Mesothelial cell of epicardium (in vitro differentiated cells): ENCODE data around the gene P3H2. TPM values are rescaled to one million over a fixed set of nuclear protein-coding genes. Genes with fewer than 3 reads are reported as not detected.

ENCODE experiments used
- DNase-seq, 2 experiments: peaks; one replicate each; pipeline ENCODE4 v3.0.0; 2021; ENCODE audit warnings: low spot score in 2 of 2; ENCODE audit not compliant: unreplicated experiment in 2 of 2
- H3K27ac Mint-ChIP-seq: 2 replicates; pipeline ENCODE4 v1.8.0; 2021; ENCODE audit warnings: mixed read lengths
- H3K27me3 Mint-ChIP-seq: 2 replicates; pipeline ENCODE4 v1.8.0; 2021; ENCODE audit warnings: low read depth, mixed read lengths
- H3K36me3 Mint-ChIP-seq: 2 replicates; pipeline ENCODE4 v1.8.0; 2021; ENCODE audit warnings: mixed read lengths
- H3K4me1 Mint-ChIP-seq: 2 replicates; pipeline ENCODE4 v1.8.0; 2021; ENCODE audit warnings: mixed read lengths
- H3K4me3 Mint-ChIP-seq: 2 replicates; pipeline ENCODE4 v1.8.0; 2021; ENCODE audit warnings: mild to moderate bottlenecking, moderate library complexity, mixed read lengths
- H3K9me3 Mint-ChIP-seq: 2 replicates; pipeline ENCODE4 v1.8.0; 2021; ENCODE audit warnings: mixed read lengths
- CTCF ChIP-seq: fragments of 200-600 bp; sonication (generic); IDR thresholded peaks from one replicate; pipeline ENCODE4 v1.5.0; 2021; ENCODE audit warnings: antibody characterized with exemption; ENCODE audit not compliant: unreplicated experiment
- total RNA-seq: library from RNA; stranded (reverse); gene quantifications from 3 replicates; pipeline ENCODE4 v1.2.1, GENCODE V29; 2021

P3H2 gene
- total RNA-seq, 1 donor from 2014 or later, result 14.8 TPM

GRCh38 chr3:190041333-190042041 is 79.2 kb downstream of the P3H2 start:
- no peak overlapping the region for H3K4me3 Mint-ChIP-seq
- DNase-seq, result no peak

GRCh38 chr3:190040145-190040544 is 80.6 kb downstream of the P3H2 start:
- Mint-ChIP-seq H3K9me3 (no peaks in the 10 kb centered on the region), H3K27ac (no peak overlapping the region), H3K36me3 (no peaks in the 10 kb centered on the region), H3K27me3 (no peaks in the 10 kb centered on the region), H3K4me1 (peaks cover 72% of the 10 kb centered on the region), H3K4me3 (no peak overlapping the region)
- DNase-seq, result no peak
- TF ChIP-seq CTCF, result no peak

More at GRCh38 chr3:190041333-190042041, 79.2 kb downstream of the P3H2 start:
- H3K9me3 Mint-ChIP-seq, result no peaks in the 10 kb centered on the region
- no peaks in the 10 kb centered on the region for H3K27me3 Mint-ChIP-seq
- H3K27ac Mint-ChIP-seq, result peak overlapping the region; percentile 4
- no peaks in the 10 kb centered on the region for H3K36me3 Mint-ChIP-seq
- no peak for TF ChIP-seq CTCF
- peaks cover 65% of the 10 kb centered on the region for H3K4me1 Mint-ChIP-seq

GRCh38 chr3:190038050-190038933 is 82.4 kb downstream of the P3H2 start:
- no peak for DNase-seq
- Mint-ChIP-seq H3K4me1 (peaks cover 62% of the 10 kb centered on the region), H3K9me3 (peaks cover 5% of the 10 kb centered on the region), H3K36me3 (no peaks in the 10 kb centered on the region), H3K27ac (peak overlapping the region; percentile 96), H3K27me3 (no peaks in the 10 kb centered on the region), H3K4me3 (peak overlapping the region; percentile 4)
- no peak for TF ChIP-seq CTCF

- H3K27me3 Mint-ChIP-seq, result no peaks in the 10 kb centered on the region
- peaks cover 5% of the 10 kb centered on the region for H3K9me3 Mint-ChIP-seq
- no peak for TF ChIP-seq CTCF
- H3K36me3 Mint-ChIP-seq, result no peaks in the 10 kb centered on the region
- DNase-seq, result no peak
- H3K4me3 Mint-ChIP-seq, result no peak overlapping the region
- peak overlapping the region; percentile 86 for H3K27ac Mint-ChIP-seq
- peaks cover 53% of the 10 kb centered on the region for H3K4me1 Mint-ChIP-seq
Observed at GRCh38 chr3:190036631-190037030, 84.1 kb downstream of the P3H2 start.

GRCh38 chr3:190034446-190034845 is 86.3 kb downstream of the P3H2 start:
- H3K36me3 Mint-ChIP-seq, result no peaks in the 10 kb centered on the region
- no peak for DNase-seq
- no peaks in the 10 kb centered on the region for H3K27me3 Mint-ChIP-seq
- peaks cover 45% of the 10 kb centered on the region for H3K4me1 Mint-ChIP-seq
- H3K9me3 Mint-ChIP-seq, result peaks cover 5% of the 10 kb centered on the region
- no peak for TF ChIP-seq CTCF
- no peak overlapping the region for H3K4me3 Mint-ChIP-seq
- peak overlapping the region; percentile 50 for H3K27ac Mint-ChIP-seq
